ENCODE results near the gene UVSSA. TPM values are rescaled to one million over a fixed set of nuclear protein-coding genes. Genes with fewer than 3 reads are reported as not detected.

UVSSA gene
- total and polyA plus RNA-seq, 9 of the 15 experiments (the other 6 are each of a cell fraction or from before 2014, with no cell fraction given): 0.21 to 14.6 (median 3.3) TPM

GRCh38 chr4:1403177-1403583 is 56.2 kb downstream of the UVSSA start (continued):
- TF ChIP-seq GABPA (tag; conservative IDR thresholded peaks at IDR 0.05; ENCODE audit: low read depth): no peak

GRCh38 chr4:1403591-1404572 is 56.9 kb downstream of the UVSSA start:
- H4K20me1 ChIP-seq (replicated peaks; ENCODE audit: control insufficient read depth, insufficient read depth, low read length): no peaks in the 10 kb centered on the region
- TF ChIP-seq, protein P1, sequence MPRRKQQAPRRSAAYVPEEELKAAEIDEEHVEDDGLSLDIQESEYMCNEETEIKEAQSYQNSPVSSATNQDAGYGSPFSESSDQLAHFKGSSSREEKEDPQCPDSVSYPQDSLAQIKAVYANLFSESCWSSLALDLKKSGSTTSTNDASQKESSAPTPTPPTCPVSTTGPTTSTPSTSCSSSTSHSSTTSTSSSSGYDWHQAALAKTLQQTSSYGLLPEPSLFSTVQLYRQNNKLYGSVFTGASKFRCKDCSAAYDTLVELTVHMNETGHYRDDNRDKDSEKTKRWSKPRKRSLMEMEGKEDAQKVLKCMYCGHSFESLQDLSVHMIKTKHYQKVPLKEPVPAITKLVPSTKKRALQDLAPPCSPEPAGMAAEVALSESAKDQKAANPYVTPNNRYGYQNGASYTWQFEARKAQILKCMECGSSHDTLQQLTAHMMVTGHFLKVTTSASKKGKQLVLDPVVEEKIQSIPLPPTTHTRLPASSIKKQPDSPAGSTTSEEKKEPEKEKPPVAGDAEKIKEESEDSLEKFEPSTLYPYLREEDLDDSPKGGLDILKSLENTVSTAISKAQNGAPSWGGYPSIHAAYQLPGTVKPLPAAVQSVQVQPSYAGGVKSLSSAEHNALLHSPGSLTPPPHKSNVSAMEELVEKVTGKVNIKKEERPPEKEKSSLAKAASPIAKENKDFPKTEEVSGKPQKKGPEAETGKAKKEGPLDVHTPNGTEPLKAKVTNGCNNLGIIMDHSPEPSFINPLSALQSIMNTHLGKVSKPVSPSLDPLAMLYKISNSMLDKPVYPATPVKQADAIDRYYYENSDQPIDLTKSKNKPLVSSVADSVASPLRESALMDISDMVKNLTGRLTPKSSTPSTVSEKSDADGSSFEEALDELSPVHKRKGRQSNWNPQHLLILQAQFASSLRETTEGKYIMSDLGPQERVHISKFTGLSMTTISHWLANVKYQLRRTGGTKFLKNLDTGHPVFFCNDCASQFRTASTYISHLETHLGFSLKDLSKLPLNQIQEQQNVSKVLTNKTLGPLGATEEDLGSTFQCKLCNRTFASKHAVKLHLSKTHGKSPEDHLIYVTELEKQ (CRISPR knock-in tag; IDR thresholded peaks at IDR 0.05): no peak
- no peak for TF ChIP-seq THRAP3 (IDR thresholded peaks at IDR 0.05; ENCODE audit: borderline replicate concordance)
- no peak for TF ChIP-seq POLR3G (IDR thresholded peaks at IDR 0.05; ENCODE audit: extremely low read depth, insufficient read length, insufficient replicate concordance)
- no peak for TF ChIP-seq FOXJ3 (CRISPR knock-in tag; IDR thresholded peaks at IDR 0.05)
- TF ChIP-seq SREBF2 (CRISPR knock-in tag; IDR thresholded peaks at IDR 0.05): no peak
- in situ Hi-C loops (cut with MboI): no loop called here
- 36% methylated on average over 69 of the region's 107 CpGs for WGBS (ENCODE audit: insufficient coverage, low coverage, missing lambda C conversion rate)
- peaks cover 6 to 39% of the 10 kb centered on the region in 2 experiments; a peak in 3 of 5 replicates for H3K27me3 ChIP-seq (ENCODE audit: control insufficient read depth in 2 of 2, insufficient read depth in 2 of 2, low read length in 2 of 2)
- H3K9me1 ChIP-seq (ENCODE audit: control insufficient read depth, insufficient read depth, low read length): no peaks in the 10 kb centered on the region
- no peak for FAIRE-seq
- no peak for DNase-seq (ENCODE audit: extremely low read depth in 1 of 4, low spot score in 3 of 4)
- POLR2A ChIA-PET: no interaction called here
- H3K36me3 ChIP-seq (ENCODE audit: control insufficient read depth, insufficient read depth, low read length): no peaks in the 10 kb centered on the region
- H3K9ac ChIP-seq (ENCODE audit: insufficient read depth in 1 of 2, low read depth in 2 of 2, low read length in 2 of 2): no peak overlapping the region
- no peak for ATAC-seq
- H3K27ac ChIP-seq (ENCODE audit: extremely low read depth, low read depth, low read length): no peak overlapping the region
- no peak overlapping the region for H3K4me3 ChIP-seq
- BruUV-seq (replicated peaks): no TSS peak
- H2AFZ ChIP-seq (ENCODE audit: low read depth, low read length): no peak overlapping the region
- H3K79me2 ChIP-seq (ENCODE audit: control insufficient read depth, insufficient read depth, low read length): no peaks in the 10 kb centered on the region
- H3K9me3 ChIP-seq (replicated peaks; ENCODE audit: control insufficient read depth, insufficient read depth, low read depth, low read length): no peaks in the 10 kb centered on the region; the same call in 1 of the 2 replicates
- intact Hi-C loops (cut with micrococcal nuclease): no loop called here
- peaks cover 3 to 40% of the 10 kb centered on the region in 2 experiments; a peak in 3 of 5 replicates for H3K4me1 ChIP-seq (replicated peaks in 1 of 2; ENCODE audit: control insufficient read depth in 2 of 2, insufficient read depth in 2 of 2, low read length in 2 of 2)
- CTCF ChIA-PET (ENCODE audit: low intra/inter-chr PET ratio): no interaction called here
- H3K4me2 ChIP-seq (ENCODE audit: insufficient read depth, low read length): no peak overlapping the region

Measured in K562 (cell line).